ENCODE results near the gene DPEP2.
"Not testable (repeated sequence)": the region's sequence is repeated elsewhere in the genome, so short reads cannot be mapped to it uniquely, and the experiment has no call there.

DPEP2 gene, protein sequence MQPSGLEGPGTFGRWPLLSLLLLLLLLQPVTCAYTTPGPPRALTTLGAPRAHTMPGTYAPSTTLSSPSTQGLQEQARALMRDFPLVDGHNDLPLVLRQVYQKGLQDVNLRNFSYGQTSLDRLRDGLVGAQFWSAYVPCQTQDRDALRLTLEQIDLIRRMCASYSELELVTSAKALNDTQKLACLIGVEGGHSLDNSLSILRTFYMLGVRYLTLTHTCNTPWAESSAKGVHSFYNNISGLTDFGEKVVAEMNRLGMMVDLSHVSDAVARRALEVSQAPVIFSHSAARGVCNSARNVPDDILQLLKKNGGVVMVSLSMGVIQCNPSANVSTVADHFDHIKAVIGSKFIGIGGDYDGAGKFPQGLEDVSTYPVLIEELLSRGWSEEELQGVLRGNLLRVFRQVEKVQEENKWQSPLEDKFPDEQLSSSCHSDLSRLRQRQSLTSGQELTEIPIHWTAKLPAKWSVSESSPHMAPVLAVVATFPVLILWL

DNA sequence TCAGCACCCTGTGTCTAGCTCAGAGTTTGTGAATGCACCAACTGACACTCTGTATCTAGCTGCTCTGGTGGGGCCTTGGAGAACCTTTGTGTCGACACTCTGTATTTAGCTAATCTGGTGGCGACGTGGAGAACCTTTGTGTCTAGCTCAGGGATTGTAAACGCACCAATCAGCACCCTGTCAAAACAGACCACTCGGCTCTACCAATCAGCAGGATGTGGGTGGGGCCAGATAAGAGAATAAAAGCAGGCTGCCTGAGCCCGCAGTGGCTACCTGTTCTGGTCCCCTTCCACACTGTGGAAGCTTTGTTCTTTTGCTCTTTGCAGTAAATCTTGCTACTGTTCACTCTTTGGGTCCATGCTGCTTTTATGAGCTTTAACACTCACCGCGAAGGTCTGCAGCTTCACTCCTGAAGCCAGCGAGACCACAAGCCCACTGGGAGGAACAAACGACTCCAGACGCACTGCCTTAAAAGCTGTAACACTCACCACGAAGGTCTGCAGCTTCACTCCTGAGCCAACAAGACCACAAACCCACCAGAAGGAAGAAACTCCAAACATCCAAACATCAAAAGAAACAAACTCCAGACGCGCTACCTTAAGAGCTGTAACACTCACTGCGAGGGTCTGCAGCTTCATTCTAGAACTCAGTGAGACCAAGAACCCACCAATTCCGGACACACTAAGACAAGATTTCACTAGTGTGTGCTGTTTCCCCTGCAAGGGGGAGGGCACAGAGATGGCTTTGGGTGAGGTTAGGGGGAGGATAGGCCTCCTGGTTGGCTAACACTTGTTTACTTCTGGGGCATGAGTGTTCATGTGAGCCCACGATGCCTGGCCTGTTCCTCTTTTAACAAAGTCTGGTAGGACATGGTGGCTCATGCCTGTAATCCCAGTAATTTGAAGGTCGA lies at the start of gene DPEP2:
Gene DPEP2 (minus strand): TSS at position 706 of the 910 bp plus-strand sequence. CDS start 6,272 bp downstream, outside the sequence.
- not testable (repeated sequence) for DNase-seq (ENCODE audit: low read depth in 2 of 2)

GRCh38 chr16:68047987-68048386 lies 48.7 kb upstream of the DPEP2 start:
- DNase-seq (ENCODE audit: low read depth in 2 of 2) = no peak

GRCh38 chr16:68046106-68046505 lies 46.8 kb upstream of the DPEP2 start:
- DNase-seq (ENCODE audit: low read depth in 2 of 2) = no peak

DNA sequence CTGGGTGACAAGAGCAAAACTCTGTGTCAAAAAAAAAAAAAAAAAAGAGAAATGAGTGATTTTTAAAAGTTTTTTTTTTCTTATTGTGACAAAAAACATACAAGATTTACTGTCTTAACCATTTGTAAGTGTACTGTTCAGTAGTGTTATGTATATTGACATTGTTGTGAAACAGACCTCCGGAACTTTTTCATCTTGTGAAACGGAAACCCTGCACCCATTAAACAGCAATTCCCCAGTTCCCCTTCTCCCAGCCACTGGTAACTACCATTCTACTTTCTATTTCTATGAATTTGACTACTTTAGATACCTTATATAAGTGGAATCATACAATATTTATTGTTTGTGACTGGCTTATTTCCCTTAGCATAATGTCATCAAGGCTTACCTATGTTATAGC lies 42.5 kb upstream of the DPEP2 start:
- DNase-seq (ENCODE audit: low read depth in 2 of 2) = no peak

GRCh38 chr16:68040506-68041288 lies 41.4 kb upstream of the DPEP2 start:
- DNase-seq (ENCODE audit: low read depth in 2 of 2) = peak; percentile 6 to 10

DNA sequence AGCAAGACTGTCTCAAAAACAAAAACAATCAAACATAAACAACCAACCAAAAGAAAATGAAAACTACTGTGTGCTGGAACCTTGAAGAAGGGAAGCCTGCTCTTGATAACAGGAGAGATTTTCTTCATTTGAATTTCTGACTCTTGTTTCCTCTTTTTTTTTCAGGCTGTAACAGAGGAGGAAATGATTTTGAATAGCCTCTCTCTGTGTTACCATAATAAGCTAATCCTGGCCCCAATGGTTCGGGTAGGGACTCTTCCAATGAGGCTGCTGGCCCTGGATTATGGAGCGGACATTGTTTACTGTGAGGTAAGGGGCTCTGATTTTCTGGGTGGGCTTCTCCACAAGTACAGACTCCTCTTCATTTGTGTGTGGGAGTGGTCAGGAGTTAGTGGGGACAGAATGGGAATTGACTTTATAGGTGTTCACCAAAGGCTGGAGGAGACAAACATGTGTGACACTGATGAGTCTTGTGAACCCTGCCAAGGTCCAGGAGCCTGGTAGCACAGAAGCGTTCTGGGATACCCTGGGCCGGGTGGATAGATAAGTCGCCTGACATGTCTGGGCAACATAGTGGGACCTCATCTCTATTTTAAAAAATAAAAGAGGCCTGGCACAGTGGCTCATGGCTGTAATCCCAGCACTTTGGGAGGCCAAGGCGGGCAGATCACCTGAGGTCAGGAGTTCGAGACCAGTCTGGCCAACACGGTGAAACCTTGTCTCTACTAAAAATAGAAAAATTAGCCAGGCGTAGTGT lies 38.7 kb upstream of the DPEP2 start:
- no peak for DNase-seq (ENCODE audit: low read depth in 2 of 2)

- DNase-seq (ENCODE audit: low read depth in 2 of 2) = no peak
These were observed 35.9 kb upstream of the DPEP2 start for GRCh38 chr16:68035227-68035626.

DNA sequence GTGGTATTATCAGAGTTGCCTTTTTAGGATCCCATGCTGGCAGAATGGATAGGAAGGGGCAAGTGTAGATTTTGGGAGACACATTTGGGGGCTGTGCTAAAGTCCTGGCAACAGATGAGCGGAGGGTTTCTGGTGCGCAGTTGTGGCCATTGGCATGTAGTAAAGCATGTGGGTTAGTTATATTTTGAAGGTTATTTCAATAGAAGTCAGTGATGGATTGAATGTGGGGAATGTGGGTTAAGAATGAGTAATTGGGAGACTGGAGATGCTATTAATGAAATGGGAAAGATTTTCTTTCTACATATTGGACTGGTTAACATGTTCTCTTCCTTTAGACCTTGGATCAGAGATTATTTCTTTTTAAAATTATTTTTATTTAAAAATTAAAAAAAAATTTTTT lies 33.8 kb upstream of the DPEP2 start:
- DNase-seq (ENCODE audit: low read depth in 2 of 2) = no peak

GRCh38 chr16:68031951-68032350 lies 32.7 kb upstream of the DPEP2 start:
- no peak for DNase-seq (ENCODE audit: low read depth in 2 of 2)

GRCh38 chr16:68030108-68030507 lies 30.8 kb upstream of the DPEP2 start:
- DNase-seq (ENCODE audit: low read depth in 2 of 2) = not testable (repeated sequence)

- DNase-seq (ENCODE audit: low read depth in 2 of 2) = no peak
These were observed 29.7 kb upstream of the DPEP2 start for GRCh38 chr16:68028996-68029395.

- peak; percentile 72 to 76 for DNase-seq (ENCODE audit: low read depth in 2 of 2)
These were observed 23.6 kb upstream of the DPEP2 start, which contains the start of the genes DDX28 and DUS2 for GRCh38 chr16:68022728-68023537. DDX28 (minus strand) TSS chr16:68023232; CDS start chr16:68023202, 30 bp downstream. DUS2 (plus strand) TSS chr16:68023284; CDS start chr16:68038024, 14,740 bp downstream.

GRCh38 chr16:68022278-68022727 lies 23.0 kb upstream of the DPEP2 start:
- no peak for DNase-seq (ENCODE audit: low read depth in 2 of 2)

DNA sequence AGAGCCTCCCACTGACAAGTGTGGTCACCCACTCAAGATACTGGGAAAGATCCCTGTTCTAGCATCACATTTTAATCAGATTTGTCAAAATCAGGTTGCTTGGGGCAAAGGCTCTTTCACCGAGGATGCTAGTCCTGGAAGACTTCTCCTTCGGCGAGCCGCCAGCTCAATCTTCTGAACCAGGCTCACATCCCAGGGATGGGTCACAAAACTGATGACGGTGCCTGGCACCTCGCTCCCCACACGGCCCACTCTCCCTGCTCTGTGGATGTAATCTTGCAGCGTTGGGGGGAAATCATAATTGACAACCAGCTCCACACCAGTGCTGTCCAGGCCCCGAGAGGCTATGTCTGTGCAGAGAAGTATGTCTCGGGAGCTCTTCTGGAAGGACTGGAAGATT lies 22.2 kb upstream of the DPEP2 start:
- DNase-seq (ENCODE audit: low read depth in 2 of 2) = no peak

- no peak for DNase-seq (ENCODE audit: low read depth in 2 of 2)
These were observed 19.9 kb upstream of the DPEP2 start for GRCh38 chr16:68019167-68019680.

DNA sequence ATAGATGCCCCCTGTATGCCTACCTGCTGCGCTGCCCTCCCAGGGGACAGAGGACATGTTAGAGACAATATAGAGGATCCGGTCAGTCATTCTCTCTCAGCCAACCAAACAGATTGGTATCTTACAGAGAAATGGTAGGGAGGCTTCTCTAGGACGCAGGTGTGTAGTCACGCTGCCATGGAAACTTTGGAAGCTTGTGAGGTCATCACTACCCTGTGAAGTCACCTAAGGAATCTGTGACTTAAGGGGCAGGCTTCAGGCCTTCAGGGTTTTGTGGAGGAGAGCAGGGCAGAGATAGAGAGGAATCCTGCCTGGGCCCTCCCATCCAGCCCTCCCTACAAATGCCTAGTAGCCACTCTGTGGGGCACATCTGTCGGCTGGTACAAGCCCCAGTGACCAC lies 16.4 kb upstream of the DPEP2 start, which contains the start of gene DPEP2NB:
Gene DPEP2NB (minus strand): TSS at position 231 of the 400 bp plus-strand sequence. CDS start 141 bp downstream, at position 90.
- DNase-seq (ENCODE audit: low read depth in 2 of 2) = no peak

GRCh38 chr16:68013440-68013839 lies 14.2 kb upstream of the DPEP2 start:
- no peak for DNase-seq (ENCODE audit: low read depth in 2 of 2)

GRCh38 chr16:68009872-68010271 lies 10.6 kb upstream of the DPEP2 start:
- DNase-seq (ENCODE audit: low read depth in 2 of 2) = not testable (repeated sequence)

DNA sequence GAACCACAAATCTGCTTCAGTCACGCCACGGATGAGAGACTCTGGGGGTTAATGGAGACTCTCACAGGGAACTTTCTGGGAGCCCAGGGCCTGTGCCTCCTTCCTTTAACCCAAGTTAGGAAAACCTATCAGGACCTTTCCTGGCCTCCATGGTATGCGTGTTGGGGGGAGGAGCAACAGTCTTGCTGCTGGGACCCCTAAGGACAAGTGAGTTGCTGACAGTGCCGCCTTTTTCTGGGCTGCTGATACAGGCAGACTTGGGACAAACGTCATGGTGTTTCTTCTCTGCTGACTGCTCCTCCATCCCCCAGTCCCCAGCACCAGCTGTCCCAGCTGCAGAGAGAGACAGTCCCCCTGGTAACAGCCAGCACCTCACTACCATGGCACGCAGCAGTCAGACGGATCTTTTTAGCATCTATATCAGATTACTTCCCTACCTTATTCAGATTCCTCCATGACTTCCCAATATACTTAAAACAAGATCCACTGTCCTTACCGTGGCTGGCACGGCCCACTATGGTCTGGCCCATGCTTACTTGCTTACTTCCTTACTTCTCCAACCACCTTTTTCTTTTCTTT lies 10.0 kb upstream of the DPEP2 start:
- DNase-seq (ENCODE audit: low read depth in 2 of 2) = no peak

Measured in fibroblast of skin of left biceps (primary cell).